ENCODE data around the gene ZNF530. TPM values are rescaled to one million over a fixed set of nuclear protein-coding genes. Genes with fewer than 3 reads are reported as not detected.
A peak's percentile ranks its signal among the peaks of the same experiment; 100 is the strongest.

The ZNF530 gene
- total RNA-seq, 1 donor from 2014 or later: 3.2 TPM

GRCh38 chr19:57615346-57615745, 15.7 kb downstream of the ZNF530 start:
- peaks cover 4% of the 10 kb centered on the region for H3K36me3 ChIP-seq (ENCODE audit: control insufficient read depth, insufficient read depth, low read length)
- H3K4me3 ChIP-seq (ENCODE audit: low read depth, low read length): no peak overlapping the region
- no peak for DNase-seq (ENCODE audit: low read depth)
- H3K27me3 ChIP-seq (ENCODE audit: control insufficient read depth, insufficient read depth, low read length): no peaks in the 10 kb centered on the region
- TF ChIP-seq, protein P1, sequence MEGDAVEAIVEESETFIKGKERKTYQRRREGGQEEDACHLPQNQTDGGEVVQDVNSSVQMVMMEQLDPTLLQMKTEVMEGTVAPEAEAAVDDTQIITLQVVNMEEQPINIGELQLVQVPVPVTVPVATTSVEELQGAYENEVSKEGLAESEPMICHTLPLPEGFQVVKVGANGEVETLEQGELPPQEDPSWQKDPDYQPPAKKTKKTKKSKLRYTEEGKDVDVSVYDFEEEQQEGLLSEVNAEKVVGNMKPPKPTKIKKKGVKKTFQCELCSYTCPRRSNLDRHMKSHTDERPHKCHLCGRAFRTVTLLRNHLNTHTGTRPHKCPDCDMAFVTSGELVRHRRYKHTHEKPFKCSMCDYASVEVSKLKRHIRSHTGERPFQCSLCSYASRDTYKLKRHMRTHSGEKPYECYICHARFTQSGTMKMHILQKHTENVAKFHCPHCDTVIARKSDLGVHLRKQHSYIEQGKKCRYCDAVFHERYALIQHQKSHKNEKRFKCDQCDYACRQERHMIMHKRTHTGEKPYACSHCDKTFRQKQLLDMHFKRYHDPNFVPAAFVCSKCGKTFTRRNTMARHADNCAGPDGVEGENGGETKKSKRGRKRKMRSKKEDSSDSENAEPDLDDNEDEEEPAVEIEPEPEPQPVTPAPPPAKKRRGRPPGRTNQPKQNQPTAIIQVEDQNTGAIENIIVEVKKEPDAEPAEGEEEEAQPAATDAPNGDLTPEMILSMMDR (IDR thresholded peaks at IDR 0.05; ENCODE audit: insufficient read depth, low read length, poor library complexity, severe bottlenecking): no peak

GRCh38 chr19:57620673-57621348, 21.1 kb downstream of the ZNF530 start:
- Histone ChIP-seq H3K4me3 (ENCODE audit: low read depth, low read length) (no peak overlapping the region), H3K36me3 (ENCODE audit: control insufficient read depth, insufficient read depth, low read length) (peaks cover 9% of the 10 kb centered on the region), H3K27me3 (ENCODE audit: control insufficient read depth, insufficient read depth, low read length) (no peaks in the 10 kb centered on the region)
- TF ChIP-seq, protein P1 (IDR thresholded peaks at IDR 0.05; ENCODE audit: insufficient read depth, low read length, poor library complexity, severe bottlenecking): no peak
- no peak for DNase-seq (ENCODE audit: low read depth)

GRCh38 chr19:57623091-57623490, 23.4 kb downstream of the ZNF530 start:
- Histone ChIP-seq H3K27me3 (ENCODE audit: control insufficient read depth, insufficient read depth, low read length) (no peaks in the 10 kb centered on the region), H3K36me3 (ENCODE audit: control insufficient read depth, insufficient read depth, low read length) (peaks cover 9% of the 10 kb centered on the region), H3K4me3 (ENCODE audit: low read depth, low read length) (no peak overlapping the region)
- TF ChIP-seq, protein P1 (IDR thresholded peaks at IDR 0.05; ENCODE audit: insufficient read depth, low read length, poor library complexity, severe bottlenecking): no peak
- no peak for DNase-seq (ENCODE audit: low read depth)

- DNase-seq (ENCODE audit: low read depth): peak; percentile 79
- Histone ChIP-seq H3K36me3 (ENCODE audit: control insufficient read depth, insufficient read depth, low read length) (no peaks in the 10 kb centered on the region), H3K4me3 (ENCODE audit: low read depth, low read length) (peak within 1 kb of the TSS; percentile 93), H3K27me3 (ENCODE audit: control insufficient read depth, insufficient read depth, low read length) (no peaks in the 10 kb centered on the region)
- TF ChIP-seq, protein P1 (IDR thresholded peaks at IDR 0.05; ENCODE audit: insufficient read depth, low read length, poor library complexity, severe bottlenecking): no peak
These were observed 33.5 kb downstream of the ZNF530 start, which contains the start of gene ZNF211 for GRCh38 chr19:57632987-57633831. Gene ZNF211 (plus strand): TSS chr19:57633168. CDS start chr19:57633347, 179 bp downstream.

- Histone ChIP-seq H3K4me3 (ENCODE audit: low read depth, low read length) (peak overlapping the region; percentile 93), H3K27me3 (ENCODE audit: control insufficient read depth, insufficient read depth, low read length) (no peaks in the 10 kb centered on the region), H3K36me3 (ENCODE audit: control insufficient read depth, insufficient read depth, low read length) (no peaks in the 10 kb centered on the region)
- TF ChIP-seq, protein P1 (IDR thresholded peaks at IDR 0.05; ENCODE audit: insufficient read depth, low read length, poor library complexity, severe bottlenecking): no peak
- no peak for DNase-seq (ENCODE audit: low read depth)
These were observed 34.1 kb downstream of the ZNF530 start for GRCh38 chr19:57633832-57634131.

All from kidney epithelial cell (primary cell).